ENCODE data around the gene CHD1L. TPM values are rescaled to one million over a fixed set of nuclear protein-coding genes. Genes with fewer than 3 reads are reported as not detected.

The CHD1L gene
- total RNA-seq, 6 experiments from 2014 or later, result 21.7 to 34.3 (median 28.8) TPM

DNA sequence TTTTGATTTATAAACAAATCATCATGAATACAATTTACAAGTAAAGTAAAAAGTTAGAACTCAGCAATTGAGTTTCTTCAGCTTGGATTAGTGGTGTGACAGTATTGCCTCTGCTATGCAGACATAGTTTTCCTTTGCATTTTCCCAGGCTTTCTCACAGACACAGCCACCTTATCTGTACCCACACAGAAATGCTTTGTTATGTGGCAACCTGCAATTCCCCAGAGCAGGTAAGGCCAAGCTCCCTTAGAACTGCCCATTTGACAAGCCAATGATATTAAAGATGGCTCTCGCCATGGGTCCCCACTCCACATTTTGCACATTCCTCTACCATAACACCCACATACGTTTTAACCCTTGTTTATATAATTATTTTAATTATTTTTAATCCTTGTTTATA, 31.5 kb upstream of the CHD1L start:
- H3K4me1 ChIP-seq, result peaks cover 0 to 71% (median 22%) of the 10 kb centered on the region in 4 donors
- H3K4me3 ChIP-seq, result no peak overlapping the region
- WGBS (ENCODE audit: insufficient coverage, low coverage, low lambda C conversion rate, missing lambda C conversion rate), result 68% methylated on average over 2 of the region's 2 CpGs
- DNase-seq (no peak), ATAC-seq (peak in 3 of 4 donors; percentile 6 to 8 (median 8))
- H3K27me3 ChIP-seq, result no peaks in the 10 kb centered on the region
- no peaks in the 10 kb centered on the region for H3K9me3 ChIP-seq
- H3K36me3 ChIP-seq, result peaks cover 0 to 66% (median 22%) of the 10 kb centered on the region in 4 donors
- TF ChIP-seq POLR2A (IDR thresholded peaks at IDR 0.05), result no peak
- TF ChIP-seq, protein P1, sequence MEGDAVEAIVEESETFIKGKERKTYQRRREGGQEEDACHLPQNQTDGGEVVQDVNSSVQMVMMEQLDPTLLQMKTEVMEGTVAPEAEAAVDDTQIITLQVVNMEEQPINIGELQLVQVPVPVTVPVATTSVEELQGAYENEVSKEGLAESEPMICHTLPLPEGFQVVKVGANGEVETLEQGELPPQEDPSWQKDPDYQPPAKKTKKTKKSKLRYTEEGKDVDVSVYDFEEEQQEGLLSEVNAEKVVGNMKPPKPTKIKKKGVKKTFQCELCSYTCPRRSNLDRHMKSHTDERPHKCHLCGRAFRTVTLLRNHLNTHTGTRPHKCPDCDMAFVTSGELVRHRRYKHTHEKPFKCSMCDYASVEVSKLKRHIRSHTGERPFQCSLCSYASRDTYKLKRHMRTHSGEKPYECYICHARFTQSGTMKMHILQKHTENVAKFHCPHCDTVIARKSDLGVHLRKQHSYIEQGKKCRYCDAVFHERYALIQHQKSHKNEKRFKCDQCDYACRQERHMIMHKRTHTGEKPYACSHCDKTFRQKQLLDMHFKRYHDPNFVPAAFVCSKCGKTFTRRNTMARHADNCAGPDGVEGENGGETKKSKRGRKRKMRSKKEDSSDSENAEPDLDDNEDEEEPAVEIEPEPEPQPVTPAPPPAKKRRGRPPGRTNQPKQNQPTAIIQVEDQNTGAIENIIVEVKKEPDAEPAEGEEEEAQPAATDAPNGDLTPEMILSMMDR (IDR thresholded peaks at IDR 0.05), result no peak
- intact Hi-C loops (cut with DNase I), result no loop called here
- peak overlapping the region in 1 of 3 donors; percentile 26 for H3K27ac ChIP-seq

DNA sequence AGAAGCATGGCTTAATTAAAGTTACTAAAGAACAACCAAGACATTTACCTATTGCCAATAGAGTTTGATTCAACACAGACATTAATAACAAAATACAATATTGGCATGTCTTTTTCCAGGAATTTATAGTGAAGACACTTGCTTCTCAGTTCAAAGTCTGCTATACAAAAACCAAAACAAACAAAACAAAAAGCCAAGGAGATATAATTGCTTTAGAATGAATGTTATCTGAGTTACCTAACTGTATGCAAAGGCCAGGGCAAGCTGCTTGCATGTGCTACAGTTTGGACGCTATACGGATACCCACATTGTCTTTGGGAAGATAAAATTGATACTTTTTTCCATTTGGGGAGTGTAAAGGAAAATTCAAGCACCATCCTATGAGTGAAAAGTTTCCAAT, 30.9 kb upstream of the CHD1L start:
- no peak for TF ChIP-seq POLR2A (IDR thresholded peaks at IDR 0.05)
- TF ChIP-seq, protein P1 (IDR thresholded peaks at IDR 0.05), result no peak
- intact Hi-C loops (cut with DNase I), result no loop called here
- Histone ChIP-seq H3K9me3 (no peaks in the 10 kb centered on the region), H3K27me3 (no peaks in the 10 kb centered on the region), H3K4me1 (peaks cover 0 to 77% (median 22%) of the 10 kb centered on the region in 4 donors), H3K4me3 (no peak overlapping the region), H3K27ac (peak overlapping the region in 1 of 3 donors; percentile 26), H3K36me3 (peaks cover 0 to 69% (median 22%) of the 10 kb centered on the region in 4 donors)
- no peak for DNase-seq
- WGBS (ENCODE audit: insufficient coverage, low coverage, low lambda C conversion rate, missing lambda C conversion rate), result 70% methylated on average over 2 of the region's 2 CpGs
- no peak for ATAC-seq

DNA sequence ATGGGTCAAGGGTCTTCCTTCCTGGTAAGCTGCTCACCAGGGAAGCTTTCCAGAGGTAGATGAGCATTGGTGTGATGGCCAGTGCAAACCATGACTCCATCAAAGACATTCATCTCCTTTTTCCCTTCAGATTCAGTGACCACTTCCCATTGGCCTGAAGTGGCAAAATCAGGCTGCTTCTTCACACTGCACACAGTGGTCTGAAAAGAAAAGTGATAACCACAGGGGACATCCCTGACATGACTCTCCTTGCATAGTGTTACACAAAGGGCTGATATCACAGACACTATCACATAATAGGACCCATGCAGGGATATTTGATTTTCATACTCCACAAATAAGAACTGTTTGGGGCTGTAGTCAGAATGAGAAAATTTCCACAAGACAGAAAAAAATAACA, 29.2 kb upstream of the CHD1L start:
- Histone ChIP-seq H3K4me3 (no peak overlapping the region), H3K9me3 (no peaks in the 10 kb centered on the region), H3K4me1 (peaks cover 0 to 78% (median 24%) of the 10 kb centered on the region in 4 donors), H3K27ac (peak overlapping the region in 2 of 3 donors; percentile 57 to 66), H3K36me3 (peaks cover 0 to 57% (median 16%) of the 10 kb centered on the region in 4 donors), H3K27me3 (no peaks in the 10 kb centered on the region)
- TF ChIP-seq, protein P1 (IDR thresholded peaks at IDR 0.05), result no peak
- no peak for TF ChIP-seq POLR2A (IDR thresholded peaks at IDR 0.05)
- ATAC-seq (peak in 1 of 4 donors; percentile 2), DNase-seq (no peak)
- intact Hi-C loops (cut with DNase I), result no loop called here

DNA sequence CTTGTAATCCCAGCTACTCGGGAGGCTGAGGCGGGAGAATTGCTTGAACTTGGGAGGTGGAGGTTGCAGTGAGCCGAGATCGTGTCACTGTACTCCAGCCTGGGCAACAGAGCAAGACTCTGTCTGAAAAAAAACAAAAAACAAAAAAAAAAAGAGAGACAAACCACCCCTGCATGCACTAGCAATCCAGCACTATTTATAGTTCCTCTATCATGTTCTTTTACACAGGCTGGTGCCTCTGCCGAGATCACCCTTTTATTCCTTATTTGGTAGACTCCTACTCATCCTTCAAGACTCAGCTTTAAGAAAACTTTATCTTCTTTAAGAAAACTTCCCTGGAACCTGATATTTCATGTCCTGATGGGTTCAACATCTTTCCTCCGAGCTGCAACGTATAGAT, 28.2 kb upstream of the CHD1L start:
- DNase-seq (no peak), ATAC-seq (no peak)
- no peak for TF ChIP-seq POLR2A (IDR thresholded peaks at IDR 0.05)
- TF ChIP-seq, protein P1 (IDR thresholded peaks at IDR 0.05), result no peak
- intact Hi-C loops (cut with DNase I), result no loop called here
- Histone ChIP-seq H3K27ac (peak overlapping the region in 2 of 3 donors; percentile 57 to 66), H3K36me3 (peaks cover 0 to 66% (median 13%) of the 10 kb centered on the region in 4 donors), H3K4me3 (no peak overlapping the region), H3K4me1 (peaks cover 0 to 76% (median 29%) of the 10 kb centered on the region in 4 donors), H3K9me3 (no peaks in the 10 kb centered on the region), H3K27me3 (no peaks in the 10 kb centered on the region)
- 51% methylated on average over 7 of the region's 7 CpGs for WGBS (ENCODE audit: insufficient coverage, low coverage, low lambda C conversion rate, missing lambda C conversion rate)
